Stimulated activated naive CD4-positive, alpha-beta T cell (primary cell): ENCODE measurements around the gene ADAR.

Source experiments
- DNase-seq, 6 experiments: peaks; one replicate each; lab custom pipeline; 2025; lab: John Stamatoyannopoulos, UW

Gene ADAR

DNA sequence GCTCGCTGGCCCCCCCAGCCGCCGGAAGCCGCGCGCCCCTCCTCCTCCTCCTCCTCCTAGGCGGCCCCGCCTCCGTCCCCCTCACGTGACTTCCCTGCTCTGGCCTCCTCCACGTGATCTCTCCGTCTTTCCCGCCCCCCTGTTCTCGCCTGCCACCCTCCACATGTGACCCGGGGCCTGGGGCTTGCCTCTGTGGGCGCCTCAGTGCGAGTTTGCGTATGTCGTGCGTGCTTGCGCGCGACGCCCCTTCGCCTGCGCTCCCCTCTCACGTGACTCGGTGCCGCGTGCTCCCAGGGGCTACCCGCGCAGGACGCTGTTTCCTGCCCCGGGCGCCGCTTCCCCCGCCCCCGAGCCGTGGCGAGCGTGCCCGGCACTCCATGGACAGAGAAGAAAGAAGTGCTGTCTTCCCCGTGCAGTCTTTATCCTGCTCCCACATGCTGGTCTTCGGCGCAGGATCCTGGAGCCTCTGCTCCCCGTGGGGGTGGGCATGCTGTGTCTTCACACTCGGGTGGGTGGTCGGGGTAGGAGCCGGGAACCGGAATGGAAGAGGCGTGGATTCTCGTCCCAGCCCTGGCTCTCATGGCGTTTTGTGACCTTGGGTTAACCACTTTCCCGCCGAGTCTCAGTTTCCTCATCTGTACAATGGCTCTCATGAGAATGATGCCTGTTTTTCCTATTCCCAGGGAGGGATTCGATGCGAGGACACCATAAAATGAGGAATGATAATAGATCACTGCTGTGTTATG, 49.1 kb downstream of the ADAR start:
- peak; percentile 98 to 100 (median 99) for DNase-seq

DNA sequence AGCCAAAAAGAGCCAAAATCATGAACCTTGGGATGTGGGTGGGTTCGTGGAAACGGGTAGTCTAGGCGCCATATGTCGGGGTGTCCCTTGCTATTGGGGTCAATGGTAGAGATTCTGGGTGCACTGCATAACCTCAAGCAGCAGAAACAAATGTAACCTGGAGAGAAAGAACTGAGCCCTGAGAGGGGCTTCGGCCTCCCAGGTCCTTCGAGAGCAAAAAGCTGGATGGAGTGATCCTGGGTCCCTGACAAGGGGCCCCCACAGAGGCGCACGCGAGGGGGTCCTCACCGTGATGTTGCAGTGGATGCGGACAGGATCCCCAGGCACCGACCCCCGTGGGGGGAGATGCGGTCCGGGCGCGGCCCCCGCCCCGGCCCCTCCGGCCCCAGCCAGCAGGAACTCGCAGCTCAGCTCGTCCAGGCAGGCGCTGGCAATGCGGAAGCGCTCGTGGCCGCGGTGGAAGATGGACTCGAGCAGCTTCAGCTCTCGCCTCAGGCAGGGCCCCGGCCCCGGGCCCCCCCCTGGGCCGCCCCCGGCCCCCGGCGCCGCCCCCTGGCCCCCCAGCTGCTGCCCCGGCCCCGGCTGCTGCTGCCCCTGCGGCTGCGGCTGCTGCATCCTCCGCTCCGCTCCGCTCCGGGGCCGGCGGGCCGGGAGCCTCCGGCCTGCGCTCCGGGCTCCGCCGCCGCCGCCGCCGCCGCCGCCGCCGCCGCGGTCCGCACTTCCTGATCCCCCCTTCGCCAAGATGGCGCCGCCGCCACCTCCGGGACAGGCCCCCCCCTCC, 49.9 kb downstream of the ADAR start, which contains the start of gene UBE2Q1:
UBE2Q1 (minus strand) TSS at position 724 of the 781 bp plus-strand sequence; CDS start at position 615, 109 bp downstream.
- DNase-seq = peak in 5 of 6 experiments; percentile 32 to 51 (median 41)

DNA sequence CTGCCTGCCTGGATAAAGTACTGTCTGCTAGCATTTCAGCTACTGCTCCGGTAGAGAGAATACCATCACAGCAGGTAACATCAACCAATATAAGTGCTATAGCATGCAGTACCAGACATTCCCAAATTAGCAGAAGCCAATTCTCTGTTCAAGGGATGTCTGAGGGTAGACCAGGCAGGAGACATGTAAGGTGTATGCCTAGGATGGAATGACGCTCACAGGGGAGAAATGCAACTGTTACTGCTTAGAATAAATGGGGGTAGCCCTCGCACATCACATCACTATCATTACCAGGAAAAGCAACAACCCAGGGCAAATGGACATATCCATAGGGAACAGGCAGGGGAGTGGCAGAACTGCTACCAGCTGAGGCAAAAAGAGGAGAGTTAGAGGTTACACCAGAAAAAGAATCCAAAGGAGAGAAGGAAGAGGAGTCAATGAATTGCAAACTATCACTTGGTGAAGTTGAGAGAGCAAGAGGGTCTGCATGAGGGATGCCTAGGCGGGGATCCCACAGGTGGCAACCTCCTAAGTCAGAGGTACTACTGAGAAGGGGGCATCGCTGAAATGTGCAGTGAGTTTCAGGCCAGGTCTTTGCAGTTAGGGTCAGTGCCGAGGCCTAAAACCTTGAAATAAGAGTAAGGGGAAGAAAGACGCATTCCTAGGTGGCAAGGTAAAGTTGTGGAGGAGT, 50.6 kb downstream of the ADAR start:
- DNase-seq = no peak

DNA sequence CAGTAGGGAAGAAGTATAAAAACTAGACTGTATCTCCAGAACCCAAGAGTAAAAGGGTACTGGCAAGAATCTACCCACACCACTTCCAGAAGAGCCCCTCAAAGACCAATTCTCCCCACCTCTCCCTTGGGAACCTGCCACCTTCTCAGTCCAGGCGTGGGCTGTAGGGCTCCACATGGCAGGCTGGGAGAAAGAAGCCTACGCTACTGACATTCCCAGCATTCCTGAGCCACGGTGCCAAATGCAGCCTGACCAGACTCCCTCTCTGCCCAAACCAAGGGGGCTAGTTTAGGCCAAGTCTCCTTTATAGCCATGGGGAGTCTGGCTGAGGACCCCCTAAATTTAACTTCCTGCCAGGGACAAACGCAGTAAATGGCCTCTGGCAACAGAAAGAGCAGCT, 51.6 kb downstream of the ADAR start:
- DNase-seq = no peak

DNA sequence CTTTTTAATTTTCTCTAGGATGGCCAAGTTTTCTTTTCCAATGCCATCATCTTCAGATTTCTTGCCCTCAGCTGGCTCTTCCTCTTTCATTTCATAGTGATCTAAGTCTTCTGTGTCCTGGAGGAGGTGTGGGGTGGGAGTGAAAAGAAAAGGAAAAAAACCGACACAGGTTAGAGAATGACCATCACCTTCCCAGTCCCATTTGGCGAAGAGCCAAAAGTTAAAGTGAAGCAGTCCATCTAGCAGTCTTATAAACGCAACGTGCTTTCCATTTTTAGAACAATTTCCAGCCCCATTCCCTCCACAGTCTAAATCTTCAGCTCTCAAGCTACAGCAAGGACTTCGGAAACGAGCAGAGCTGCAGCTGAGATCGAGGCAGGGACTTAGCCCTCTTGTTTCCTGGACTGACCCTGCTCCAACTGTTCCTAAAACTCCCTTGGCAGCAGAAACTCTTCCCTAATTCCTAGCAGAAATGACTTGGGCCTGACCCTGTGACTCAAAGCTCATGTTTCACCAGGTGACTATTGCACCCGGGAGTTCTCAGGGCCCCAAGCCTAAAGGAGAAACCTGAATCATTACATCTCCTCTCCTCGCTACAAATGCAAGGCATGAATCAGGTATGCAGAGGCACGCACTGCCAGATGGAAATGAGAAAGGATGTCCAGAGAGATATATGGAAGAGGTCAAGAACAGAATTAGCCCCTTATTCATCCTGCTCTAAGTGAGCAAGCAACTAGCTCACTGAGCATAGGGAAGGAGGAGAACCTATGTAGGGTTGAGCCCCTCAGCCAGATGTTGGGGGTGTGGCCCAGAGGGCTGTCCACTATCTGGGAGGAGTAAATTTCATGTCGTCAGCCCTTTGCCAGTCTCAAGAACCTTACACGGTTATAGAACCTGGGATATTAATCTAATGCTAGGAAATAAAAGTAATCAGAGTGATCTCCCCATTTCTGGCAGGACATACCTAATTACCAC, 54.6 kb downstream of the ADAR start:
- DNase-seq = no peak

DNA sequence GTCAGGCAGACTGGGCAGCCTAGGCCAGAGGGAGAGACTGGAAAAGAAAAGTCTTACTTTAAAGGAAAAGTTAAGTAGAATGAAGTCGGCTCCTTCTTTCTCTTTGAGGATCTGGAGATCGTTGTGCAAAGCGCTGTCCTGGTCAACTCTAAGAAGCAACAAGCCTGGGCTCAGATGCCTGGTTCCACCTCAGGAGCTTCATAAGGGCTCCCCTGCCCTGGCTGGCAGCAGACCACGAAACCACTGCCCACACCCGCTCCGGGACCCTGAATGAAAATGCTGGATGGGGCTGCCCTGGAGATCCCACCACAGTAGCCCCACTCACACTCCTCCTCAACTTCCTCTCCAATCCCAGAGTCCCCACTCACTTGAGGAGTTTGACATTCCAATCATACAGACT, 56.0 kb downstream of the ADAR start:
- DNase-seq = no peak

DNA sequence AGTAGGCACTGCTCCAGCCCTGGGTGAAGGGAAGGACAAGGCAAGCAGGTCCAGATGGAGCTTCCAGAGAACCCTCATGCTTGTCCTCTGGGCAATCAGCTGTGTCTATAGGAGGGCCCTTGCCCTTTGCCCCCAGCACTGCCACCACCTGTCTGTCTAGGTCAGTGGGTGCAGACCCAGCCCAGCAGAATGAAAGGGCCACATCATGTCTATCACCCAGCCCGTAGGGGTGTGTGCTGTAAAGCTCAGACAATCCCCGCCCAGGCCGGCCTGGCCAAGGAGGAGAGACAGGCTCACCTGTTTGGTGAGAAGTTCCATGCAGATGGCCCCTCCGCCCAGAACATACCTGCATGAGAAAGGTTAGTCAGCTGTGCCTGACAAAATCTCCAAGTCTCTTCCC, 56.5 kb downstream of the ADAR start:
- DNase-seq = no peak

DNA sequence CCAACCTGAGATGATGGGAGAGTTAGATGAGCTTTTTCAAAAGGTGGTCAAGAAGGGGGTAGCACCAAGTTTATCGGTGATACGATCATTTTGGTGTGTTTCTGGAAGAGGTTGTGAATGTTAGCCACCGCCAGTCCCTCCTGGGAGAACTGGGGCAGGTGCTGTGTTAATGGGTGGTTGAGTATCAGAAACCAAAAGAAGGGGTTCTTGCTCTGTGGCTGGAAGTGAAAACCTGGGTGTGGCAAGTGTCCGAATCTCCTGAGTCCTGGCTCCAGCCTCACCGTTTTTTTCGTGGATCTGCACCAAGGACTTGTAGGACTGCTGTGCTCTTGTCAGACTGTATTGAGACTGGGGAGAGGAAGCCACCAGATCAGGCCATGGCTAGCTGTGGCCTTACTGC, 57.3 kb downstream of the ADAR start:
- no peak for DNase-seq

DNA sequence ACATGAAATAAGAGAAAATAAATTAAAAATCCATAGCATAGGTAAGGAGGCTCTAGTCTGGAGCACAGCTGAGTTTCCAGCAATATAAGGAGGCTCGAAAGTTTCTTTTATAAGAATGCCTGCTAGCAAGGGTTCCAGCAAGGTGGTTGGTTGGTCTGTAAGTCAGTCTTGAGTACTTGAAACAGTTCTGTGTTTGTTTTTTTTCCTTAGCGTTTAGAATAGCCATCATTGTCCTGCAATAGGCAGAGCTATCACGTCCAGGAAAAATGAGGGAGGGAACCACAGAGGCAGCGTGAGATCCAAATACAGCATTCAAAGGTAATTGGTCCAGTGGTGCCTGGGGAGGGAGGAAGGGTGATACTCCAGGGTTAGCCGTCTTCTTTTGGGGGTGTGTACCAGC, 57.9 kb downstream of the ADAR start:
- DNase-seq = no peak

DNA sequence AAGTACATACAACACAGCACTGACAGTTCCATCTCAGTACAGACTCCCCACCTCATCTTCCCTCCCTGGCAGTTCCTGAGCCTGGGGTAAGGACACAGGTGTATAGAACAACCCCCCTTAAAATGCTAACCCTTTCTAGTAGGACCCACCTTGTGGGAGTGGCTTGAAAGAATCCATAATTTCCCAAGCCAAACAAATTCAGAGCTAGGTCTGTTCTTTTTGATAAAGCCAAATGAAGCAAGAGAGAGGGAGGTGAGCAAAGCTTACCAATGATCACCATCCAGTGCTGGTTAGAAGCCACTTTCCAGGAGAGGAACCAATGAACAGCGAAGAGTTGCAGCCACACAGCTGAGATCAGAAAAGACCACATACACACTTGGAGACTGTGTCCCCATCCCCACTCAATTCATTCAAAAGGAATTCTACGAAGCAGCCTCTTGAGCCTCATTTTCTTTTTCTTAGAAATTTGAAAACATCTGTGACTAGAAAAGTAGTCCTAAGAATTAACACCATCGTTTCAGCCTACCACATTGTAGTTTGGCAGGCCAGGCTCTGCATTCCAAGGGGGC, 58.7 kb downstream of the ADAR start:
- no peak for DNase-seq

DNA sequence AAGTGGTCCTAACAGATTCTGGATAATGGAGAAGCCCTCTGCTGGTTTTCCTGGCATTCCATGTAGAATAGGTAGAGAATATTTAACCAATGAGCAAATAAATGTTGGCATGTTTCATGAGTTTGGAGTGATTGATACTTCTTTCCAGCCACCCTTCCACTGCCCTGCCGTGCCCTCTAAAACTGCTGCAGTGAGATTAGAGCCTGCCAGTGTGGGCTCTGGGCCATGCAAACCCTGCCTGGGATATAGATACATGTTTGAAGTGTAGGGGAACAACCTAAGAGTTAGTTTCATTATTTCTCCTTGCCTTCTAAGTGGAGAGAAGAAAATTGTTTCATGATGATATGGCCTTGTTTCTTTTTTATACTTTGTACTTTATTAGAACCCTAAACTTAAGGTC, 60.0 kb downstream of the ADAR start:
- no peak for DNase-seq

DNA sequence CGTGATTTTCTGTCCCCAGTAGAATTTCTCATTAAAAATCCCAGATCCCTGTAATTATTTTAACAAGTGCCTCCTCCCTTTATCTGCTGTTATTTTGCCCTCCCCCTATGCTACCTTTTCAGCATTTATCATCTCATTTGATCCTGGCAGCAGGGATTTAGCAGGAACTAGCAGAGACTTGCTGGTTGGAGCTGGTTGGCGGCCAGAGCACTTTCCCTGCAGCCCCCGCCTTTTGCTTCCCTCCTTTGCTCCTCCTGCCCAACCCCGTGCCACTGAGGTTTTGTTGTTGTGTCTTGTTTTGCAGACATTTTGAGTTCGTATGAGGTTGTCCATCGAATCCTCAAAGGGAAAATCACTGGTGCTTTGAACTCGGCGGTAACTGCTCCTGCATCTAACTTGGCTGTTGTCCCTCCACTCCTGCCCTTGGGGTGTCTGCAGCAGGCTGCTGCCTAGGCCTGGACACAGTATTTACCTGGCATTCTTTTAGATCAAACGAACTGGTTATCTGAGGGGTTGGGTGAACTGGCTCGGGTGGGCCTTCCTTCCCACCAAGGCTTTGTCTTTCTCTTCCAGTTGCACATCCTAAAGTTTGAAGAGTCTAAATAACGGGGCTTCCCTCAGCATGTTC, 60.8 kb downstream of the ADAR start:
- no peak for DNase-seq

DNA sequence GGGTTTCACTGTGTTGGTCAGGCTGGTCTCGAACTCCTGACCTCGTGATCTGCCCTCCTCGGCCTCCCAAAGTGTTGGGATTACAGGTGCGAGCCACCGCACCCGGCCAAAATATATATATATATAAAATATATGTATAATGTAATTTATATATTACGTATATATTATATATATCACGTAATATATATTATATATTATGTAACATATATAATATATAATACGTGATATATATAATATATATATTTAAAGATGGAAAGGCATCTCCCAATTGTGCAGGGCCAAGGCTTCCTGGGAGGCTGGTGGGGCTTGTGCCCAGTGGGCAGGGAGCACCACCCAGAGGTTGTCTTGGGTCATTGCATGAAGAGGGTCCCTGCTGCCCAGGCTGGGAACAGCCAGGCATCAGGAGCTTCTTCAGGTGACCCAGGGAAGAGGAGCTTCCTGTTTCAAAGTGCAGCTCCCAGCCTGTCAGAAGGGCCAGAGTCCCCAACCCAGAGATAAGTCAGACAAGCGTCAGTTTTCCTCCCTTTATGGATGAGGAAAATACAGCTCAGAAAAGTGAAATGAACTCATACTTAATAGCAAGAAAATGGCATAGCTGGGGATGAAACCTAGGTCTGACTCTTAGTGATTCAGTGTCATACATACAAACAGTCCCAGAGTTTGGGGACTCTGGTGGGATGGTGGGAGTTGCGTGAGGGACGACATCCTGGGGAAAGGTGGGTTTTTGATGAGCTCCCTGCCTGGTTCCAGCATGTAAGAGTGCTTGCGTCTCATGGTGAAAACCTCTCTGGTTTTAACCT, 61.5 kb downstream of the ADAR start:
- peak in 5 of 6 experiments; percentile 20 to 53 (median 28) for DNase-seq

DNA sequence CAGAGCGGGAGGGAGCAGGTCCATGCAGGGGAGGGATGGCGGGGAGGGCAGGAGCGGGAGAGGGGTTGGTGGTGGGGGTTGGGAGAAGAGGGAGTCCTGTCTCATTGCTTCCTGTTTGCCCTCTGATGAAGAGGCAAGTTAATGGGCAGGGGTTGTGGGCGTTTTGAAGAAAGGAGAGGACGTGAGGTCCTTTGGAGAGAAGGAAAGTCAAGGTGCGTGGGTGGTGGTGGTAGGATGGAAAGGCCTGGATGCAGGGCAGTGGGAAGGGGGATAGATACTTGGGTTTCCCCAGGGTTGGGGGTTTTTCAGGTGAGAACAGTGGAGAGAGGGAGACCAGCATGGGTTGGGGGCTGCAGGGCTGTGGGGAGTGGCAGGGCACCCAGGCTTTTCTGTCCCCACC, 66.8 kb downstream of the ADAR start:
- no peak for DNase-seq

DNA sequence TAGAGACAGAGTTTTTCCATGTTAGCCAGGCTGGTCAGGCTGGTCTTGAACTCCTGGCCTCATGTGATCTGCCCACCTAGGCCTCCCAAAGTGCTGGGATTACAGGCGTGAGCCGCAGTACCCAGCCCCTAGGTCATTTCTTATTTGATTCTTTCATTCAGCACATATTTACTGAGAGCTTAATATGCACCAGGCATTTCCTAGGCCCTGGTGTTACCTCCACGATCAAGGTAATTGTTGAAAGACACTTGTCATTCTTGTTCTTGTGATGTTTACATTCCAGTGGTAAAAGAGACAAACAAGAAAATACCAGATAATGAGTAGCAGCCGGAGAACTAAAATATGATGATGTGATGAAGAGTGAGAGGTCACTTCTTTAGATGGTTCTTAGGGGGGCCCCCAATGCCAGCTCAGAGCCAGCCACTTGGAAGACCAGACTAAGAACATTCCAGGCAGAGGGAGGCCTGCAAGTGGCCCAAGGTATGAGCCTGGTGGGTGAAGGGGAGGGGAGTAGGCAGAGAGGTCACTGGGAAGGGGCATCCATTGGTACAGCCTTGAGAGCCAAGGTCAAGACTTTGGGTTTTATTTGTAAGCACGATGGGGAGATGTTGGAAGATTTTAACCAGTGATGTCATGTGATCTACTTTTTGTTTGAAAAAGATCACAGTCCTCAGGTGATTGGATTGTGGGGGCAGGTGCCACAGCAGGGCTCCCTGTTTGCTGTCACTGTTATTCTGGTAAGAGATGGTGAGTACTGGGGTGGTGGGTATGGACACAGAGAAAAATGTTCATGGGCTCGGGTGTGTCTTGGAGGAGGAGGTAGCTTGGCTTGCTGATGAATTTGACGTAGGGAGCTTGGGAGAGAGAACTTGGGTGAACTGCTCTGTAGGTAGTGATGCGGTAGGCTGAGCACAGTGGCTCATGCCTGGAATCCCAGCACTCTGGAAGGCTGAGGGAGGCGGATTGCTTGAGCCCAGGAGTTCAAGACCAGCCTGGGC, 68.2 kb downstream of the ADAR start:
- DNase-seq = no peak

DNA sequence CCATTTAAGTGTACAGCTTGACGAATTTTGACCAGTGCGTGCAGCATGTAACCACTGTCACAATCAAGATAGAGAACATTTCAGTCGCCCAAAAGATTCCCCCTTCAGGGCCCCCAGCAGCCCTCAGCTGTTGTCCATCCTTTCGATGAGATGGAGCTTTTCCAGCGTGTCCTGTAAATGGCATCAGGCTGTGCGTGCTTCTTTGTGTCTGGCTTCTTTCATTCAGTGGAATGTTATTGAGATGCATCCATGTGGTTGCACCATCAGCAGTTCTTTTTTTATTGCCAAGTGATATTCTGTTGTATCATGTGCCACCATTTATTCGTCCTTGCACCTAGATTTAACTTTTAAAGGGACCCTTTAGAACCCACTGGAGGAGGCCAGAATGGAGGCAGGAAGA, 71.4 kb downstream of the ADAR start:
- no peak for DNase-seq

DNA sequence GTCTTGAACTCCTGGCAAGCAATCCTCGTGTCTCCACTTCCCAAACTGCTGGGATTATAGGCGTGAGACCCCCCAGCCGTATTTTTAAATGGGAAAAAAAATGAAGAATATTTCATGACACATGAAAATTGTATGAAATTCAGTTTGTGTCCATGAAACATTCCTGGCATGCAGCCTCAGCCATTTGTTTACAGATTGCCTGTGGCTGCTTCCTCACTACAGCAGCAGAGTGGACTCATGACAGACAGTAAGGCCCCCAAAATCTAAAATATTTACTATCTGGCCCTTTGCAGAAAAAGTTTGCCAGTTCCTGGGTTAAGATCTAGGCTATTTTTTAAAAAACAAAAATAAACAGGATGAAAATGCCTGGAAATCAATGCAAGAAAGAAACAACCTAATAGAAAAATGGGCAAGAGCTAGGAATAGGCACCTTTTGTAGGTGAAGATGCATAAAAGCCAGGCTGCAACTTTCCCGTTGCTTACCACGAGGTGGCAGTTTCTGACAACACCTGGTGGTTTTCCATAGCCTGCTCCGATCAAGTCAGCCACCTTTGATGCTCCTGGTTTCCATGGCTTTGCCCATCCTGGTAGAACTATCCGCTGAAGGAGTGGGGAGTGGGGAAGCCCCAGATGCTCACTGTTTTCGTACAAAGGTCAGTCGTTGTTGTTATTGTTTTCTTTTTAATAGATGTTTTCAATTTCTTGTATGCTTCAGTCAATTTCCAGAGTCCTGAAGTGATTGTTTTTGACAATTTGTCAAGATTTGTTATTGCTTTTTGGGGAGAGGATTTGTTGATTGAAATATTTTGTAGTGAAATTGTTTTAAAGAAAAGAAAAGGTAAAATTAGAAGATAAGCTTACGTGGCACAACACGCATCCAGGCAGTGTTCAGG, 73.8 kb downstream of the ADAR start:
- no peak for DNase-seq
